WERI-Rb-1 (cell line): ENCODE measurements around the gene CDK13.

Experiments used
- DNase-seq: peaks from one replicate; pipeline ENCODE4 v3.0.0-alpha.2; 2020
- H3K27ac ChIP-seq: fragments of 250-450 bp; sonication (Bioruptor Pico); 2 replicates; pipeline ENCODE4 v1.5.1; 2020; ENCODE audit warnings: mild to moderate bottlenecking, moderate library complexity
- H3K27me3 ChIP-seq: fragments of 250-450 bp; sonication (Bioruptor Pico); 2 replicates; pipeline ENCODE4 v1.5.1; 2021; ENCODE audit warnings: mild to moderate bottlenecking, low read depth, moderate library complexity; ENCODE audit not compliant: insufficient read depth, severe bottlenecking
- H3K36me3 ChIP-seq: fragments of 250-450 bp; sonication (Bioruptor Pico); 2 replicates; pipeline ENCODE4 v1.5.1; 2020; ENCODE audit warnings: mild to moderate bottlenecking, moderate library complexity
- H3K4me3 ChIP-seq: 2 replicates; pipeline ENCODE4 v1.5.1; 2011; ENCODE audit warnings: low read depth, mild to moderate bottlenecking, control low read depth, low read length
- H3K9me3 ChIP-seq: fragments of 250-450 bp; sonication (Bioruptor Pico); 2 replicates; pipeline ENCODE4 v1.5.1; 2021; ENCODE audit warnings: mild to moderate bottlenecking, moderate library complexity; ENCODE audit not compliant: severe bottlenecking
- TF ChIP-seq, protein P1 (sequence below): IDR thresholded peaks from 2 replicates; pipeline ENCODE4 v1.5.1; 2011; ENCODE audit warnings: low read depth, mild to moderate bottlenecking, control low read depth, inconsistent platforms, low read length

The CDK13 gene

GRCh38 chr7:40024048-40024447 is 74.0 kb downstream of the CDK13 start:
- Histone ChIP-seq H3K9me3 (no peaks in the 10 kb centered on the region), H3K27me3 (no peaks in the 10 kb centered on the region), H3K4me3 (no peak overlapping the region), H3K27ac (no peak overlapping the region), H3K36me3 (peaks cover 8% of the 10 kb centered on the region; the same call in 1 of the 2 replicates)
- TF ChIP-seq, protein P1, sequence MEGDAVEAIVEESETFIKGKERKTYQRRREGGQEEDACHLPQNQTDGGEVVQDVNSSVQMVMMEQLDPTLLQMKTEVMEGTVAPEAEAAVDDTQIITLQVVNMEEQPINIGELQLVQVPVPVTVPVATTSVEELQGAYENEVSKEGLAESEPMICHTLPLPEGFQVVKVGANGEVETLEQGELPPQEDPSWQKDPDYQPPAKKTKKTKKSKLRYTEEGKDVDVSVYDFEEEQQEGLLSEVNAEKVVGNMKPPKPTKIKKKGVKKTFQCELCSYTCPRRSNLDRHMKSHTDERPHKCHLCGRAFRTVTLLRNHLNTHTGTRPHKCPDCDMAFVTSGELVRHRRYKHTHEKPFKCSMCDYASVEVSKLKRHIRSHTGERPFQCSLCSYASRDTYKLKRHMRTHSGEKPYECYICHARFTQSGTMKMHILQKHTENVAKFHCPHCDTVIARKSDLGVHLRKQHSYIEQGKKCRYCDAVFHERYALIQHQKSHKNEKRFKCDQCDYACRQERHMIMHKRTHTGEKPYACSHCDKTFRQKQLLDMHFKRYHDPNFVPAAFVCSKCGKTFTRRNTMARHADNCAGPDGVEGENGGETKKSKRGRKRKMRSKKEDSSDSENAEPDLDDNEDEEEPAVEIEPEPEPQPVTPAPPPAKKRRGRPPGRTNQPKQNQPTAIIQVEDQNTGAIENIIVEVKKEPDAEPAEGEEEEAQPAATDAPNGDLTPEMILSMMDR: no peak
- DNase-seq: no peak

GRCh38 chr7:40024841-40025240 is 74.8 kb downstream of the CDK13 start:
- Histone ChIP-seq H3K4me3 (no peak overlapping the region), H3K36me3 (peaks cover 8% of the 10 kb centered on the region; the same call in 1 of the 2 replicates), H3K27me3 (no peaks in the 10 kb centered on the region), H3K9me3 (no peaks in the 10 kb centered on the region), H3K27ac (no peak overlapping the region)
- TF ChIP-seq, protein P1: no peak
- DNase-seq: no peak

- Histone ChIP-seq H3K36me3 (peaks cover 8% of the 10 kb centered on the region; the same call in 1 of the 2 replicates), H3K4me3 (no peak overlapping the region), H3K27ac (no peak overlapping the region), H3K9me3 (no peaks in the 10 kb centered on the region), H3K27me3 (no peaks in the 10 kb centered on the region)
- DNase-seq: no peak
- TF ChIP-seq, protein P1: no peak
Measured at GRCh38 chr7:40027545-40027944, 77.5 kb downstream of the CDK13 start.

DNA sequence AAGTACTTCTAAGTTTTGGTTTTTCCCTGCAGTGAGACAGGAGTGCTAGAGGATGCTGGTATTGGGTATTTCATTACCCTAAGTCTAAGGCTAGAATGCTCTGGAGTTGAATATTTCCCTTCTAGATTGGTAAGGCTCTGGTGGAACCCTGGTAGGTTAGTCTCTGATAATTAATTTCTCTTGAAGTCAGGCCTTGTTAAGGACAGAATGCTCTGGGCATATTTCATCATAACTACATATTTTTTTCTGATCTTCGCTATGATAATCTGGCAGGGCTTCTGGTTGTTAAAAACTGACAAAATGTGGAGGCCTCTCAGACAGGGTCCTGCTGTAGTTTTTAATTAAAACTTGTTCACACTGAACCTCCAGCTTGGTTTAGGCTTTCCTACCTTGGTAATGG is 83.8 kb downstream of the CDK13 start:
- DNase-seq: no peak
- no peaks in the 10 kb centered on the region; the same call in 1 of the 2 replicates for H3K36me3 ChIP-seq
- H3K9me3 ChIP-seq: no peaks in the 10 kb centered on the region
- no peaks in the 10 kb centered on the region for H3K27me3 ChIP-seq
- no peak overlapping the region for H3K4me3 ChIP-seq
- TF ChIP-seq, protein P1: no peak
- no peak overlapping the region for H3K27ac ChIP-seq

GRCh38 chr7:40041456-40041855 is 91.4 kb downstream of the CDK13 start:
- no peak for DNase-seq
- H3K27ac ChIP-seq: no peak overlapping the region
- no peak overlapping the region for H3K4me3 ChIP-seq
- no peaks in the 10 kb centered on the region for H3K9me3 ChIP-seq
- no peaks in the 10 kb centered on the region for H3K27me3 ChIP-seq
- peaks cover 4% of the 10 kb centered on the region for H3K36me3 ChIP-seq
- TF ChIP-seq, protein P1: no peak

- H3K9me3 ChIP-seq: no peaks in the 10 kb centered on the region
- peaks cover 4% of the 10 kb centered on the region for H3K36me3 ChIP-seq
- TF ChIP-seq, protein P1: no peak
Measured at GRCh38 chr7:40043164-40043563, 93.1 kb downstream of the CDK13 start.

More at GRCh38 chr7:40043164-40043563, 93.1 kb downstream of the CDK13 start:
- H3K4me3 ChIP-seq: no peak overlapping the region
- DNase-seq: no peak
- H3K27ac ChIP-seq: no peak overlapping the region
- no peaks in the 10 kb centered on the region for H3K27me3 ChIP-seq
